BJ (cell line): Measurements from ENCODE around the gene PDK4. TPM values are rescaled to one million over a fixed set of nuclear protein-coding genes. Genes with fewer than 3 reads are reported as not detected.

Source experiments
- CTCF ChIA-PET: fragments of 350-600 bp; formaldehyde crosslinking; extraction: SDS; loops from one replicate; lab custom pipeline; 2021; ENCODE audit warnings: antibody characterized with exemption, inconsistent platforms; lab: Yijun Ruan, JAX
- POLR2A ChIA-PET: fragments of 300-600 bp; sonication (Branson Sonifier 250); formaldehyde crosslinking; extraction: SDS; loops from one replicate; lab custom pipeline; 2021; ENCODE audit warnings: antibody characterized with exemption; lab: Charles Lee
- DNase-seq: peaks from one replicate; pipeline ENCODE4 v3.0.0-alpha.2; 2011; ENCODE audit warnings: low read depth
- H3K27me3 ChIP-seq: 2 replicates; pipeline ENCODE4 v1.6.0; 2011; ENCODE audit warnings: low read length; ENCODE audit not compliant: control insufficient read depth, insufficient read depth
- H3K36me3 ChIP-seq: 2 replicates; pipeline ENCODE4 v1.5.1; 2011; ENCODE audit warnings: low read length; ENCODE audit not compliant: control insufficient read depth, insufficient read depth
- H3K4me3 ChIP-seq: 2 replicates; pipeline ENCODE4 v1.5.1; 2011; ENCODE audit warnings: low read depth, mild to moderate bottlenecking, control low read depth, low read length
- CTCF ChIP-seq: IDR thresholded peaks from 2 replicates; pipeline ENCODE4 v1.5.1; 2011; ENCODE audit warnings: low read depth, mild to moderate bottlenecking, control low read depth, inconsistent platforms, low read length, moderate library complexity; ENCODE audit not compliant: insufficient read depth
- polyA minus RNA-seq: library from RNA; depleted of rRNA, polyadenylated mRNA; stranded (reverse); fragments of >200 nt; gene quantifications from 2 replicates; pipeline ENCODE4 v1.2.3, GENCODE V29; 2011; rRNA and poly(A)+ RNA removed
- polyA plus RNA-seq: library from polyadenylated mRNA; depleted of rRNA; stranded (reverse); fragments of >200 nt; gene quantifications from 2 replicates; pipeline ENCODE4 v1.2.3, GENCODE V29; 2011; rRNA removed

Gene PDK4
- polyA plus RNA-seq (0.05 and 0.18 TPM in 2 replicates), polyA minus RNA-seq (0.38 TPM in 1 of 2 replicates, not detected in the other)

DNA sequence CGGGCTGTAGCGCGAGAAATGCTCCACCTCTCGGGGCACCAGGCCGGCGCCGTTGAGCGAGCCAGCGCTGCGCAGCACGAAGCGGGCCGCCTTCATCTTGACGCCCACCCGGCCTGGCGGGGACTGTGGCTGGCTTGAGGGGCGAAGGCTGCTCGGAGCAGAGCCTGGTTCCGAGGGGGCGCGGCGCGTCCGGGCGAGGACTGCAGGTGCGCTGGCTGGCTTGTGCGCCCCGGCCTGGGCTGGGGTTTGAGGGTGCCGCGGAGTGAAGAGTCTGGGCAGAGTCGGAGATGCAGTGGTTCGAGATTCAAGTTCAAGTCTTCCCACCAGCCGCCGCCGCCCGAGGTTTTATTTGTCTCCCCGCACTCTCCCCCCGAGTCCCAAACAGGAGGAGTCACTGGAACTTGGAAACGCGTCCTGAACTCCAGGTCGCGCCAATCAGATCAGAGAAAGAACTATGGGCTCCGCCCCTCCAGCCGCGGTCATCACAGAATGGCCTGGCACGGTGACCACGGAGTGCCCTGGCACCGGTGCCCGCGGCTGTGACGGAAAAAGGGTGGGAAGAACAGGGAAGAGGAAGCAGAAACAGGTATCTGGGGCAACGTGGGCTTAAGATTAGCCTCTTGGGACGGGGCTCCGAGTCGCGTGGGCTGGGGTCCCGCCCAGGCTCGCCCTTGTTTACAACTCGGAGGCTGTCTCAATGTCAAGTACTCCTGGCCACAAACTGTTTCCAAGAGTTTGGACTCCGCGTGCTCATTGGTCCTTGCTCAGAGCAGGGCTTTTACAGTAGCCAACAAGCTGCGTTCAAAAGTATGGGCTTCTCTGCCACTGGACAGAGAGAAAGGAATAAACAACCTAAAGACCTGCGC is at the start of gene PDK4:
Gene PDK4 (minus strand): TSS at position 319 of the 866 bp plus-strand sequence. CDS start 223 bp downstream, at position 96.
- peak; percentile 10 for DNase-seq
- H3K36me3 ChIP-seq = no peaks in the 10 kb centered on the region
- TF ChIP-seq CTCF = no peak
- POLR2A ChIA-PET = no interaction called here
- CTCF ChIA-PET = no interaction called here
- peak within 1 kb of the TSS; percentile 47 for H3K4me3 ChIP-seq
- H3K27me3 ChIP-seq = peaks cover 1% of the 10 kb centered on the region; the same call in 1 of the 2 replicates

- CTCF ChIA-PET = no interaction called here
- POLR2A ChIA-PET = no interaction called here
- DNase-seq = no peak
- H3K27me3 ChIP-seq = no peaks in the 10 kb centered on the region; the same call in 1 of the 2 replicates
- no peak for TF ChIP-seq CTCF
- no peak overlapping the region for H3K4me3 ChIP-seq
- no peaks in the 10 kb centered on the region for H3K36me3 ChIP-seq
Measured at GRCh38 chr7:95642173-95642572, 45.9 kb upstream of the PDK4 start.

DNA sequence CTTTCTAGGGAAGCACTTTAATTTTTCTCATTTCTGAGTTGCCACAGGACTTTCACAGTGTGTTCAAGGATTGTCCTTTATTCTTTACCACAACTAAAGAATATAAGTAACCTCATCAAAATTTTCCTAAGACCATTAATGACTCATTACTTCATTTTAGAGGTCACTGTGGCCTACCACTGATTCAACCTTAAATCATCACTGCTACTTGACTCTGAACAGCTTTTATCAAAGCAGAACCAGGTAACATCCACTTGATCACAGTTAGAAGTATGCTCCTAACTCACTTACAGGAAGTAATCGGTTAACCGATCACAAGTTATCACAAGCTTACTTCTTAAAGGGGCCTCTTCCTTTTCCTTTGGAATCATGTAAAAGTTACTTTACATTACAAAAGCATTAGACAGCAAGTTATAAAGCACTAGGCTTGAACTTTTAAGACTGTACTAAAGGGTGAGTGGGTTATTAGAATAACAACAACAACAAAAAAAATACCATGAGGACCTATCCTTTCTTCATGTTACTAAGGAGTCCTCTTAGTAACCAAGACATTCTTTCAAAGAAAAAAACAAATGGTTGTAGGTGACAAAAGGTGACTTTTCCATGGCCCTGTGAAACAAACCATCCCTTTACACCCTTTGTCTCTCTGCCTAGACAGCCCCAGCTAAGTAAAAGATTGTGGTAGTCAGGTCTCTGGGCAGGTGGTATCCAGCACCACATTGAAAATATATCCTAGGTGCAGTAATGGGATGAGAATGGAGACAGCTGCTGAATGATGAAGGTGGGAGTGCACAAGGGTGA is 40.0 kb upstream of the PDK4 start:
- ChIA-PET CTCF (interaction anchor here (1.5 kb wide), 1 partner anchor 24 kb away, joined by 3 read pairs; no protein-coding TSS in a partner anchor), POLR2A (no interaction called here)
- Histone ChIP-seq H3K36me3 (no peaks in the 10 kb centered on the region), H3K27me3 (no peaks in the 10 kb centered on the region; the same call in 1 of the 2 replicates), H3K4me3 (no peak overlapping the region)
- DNase-seq = no peak
- no peak for TF ChIP-seq CTCF

DNA sequence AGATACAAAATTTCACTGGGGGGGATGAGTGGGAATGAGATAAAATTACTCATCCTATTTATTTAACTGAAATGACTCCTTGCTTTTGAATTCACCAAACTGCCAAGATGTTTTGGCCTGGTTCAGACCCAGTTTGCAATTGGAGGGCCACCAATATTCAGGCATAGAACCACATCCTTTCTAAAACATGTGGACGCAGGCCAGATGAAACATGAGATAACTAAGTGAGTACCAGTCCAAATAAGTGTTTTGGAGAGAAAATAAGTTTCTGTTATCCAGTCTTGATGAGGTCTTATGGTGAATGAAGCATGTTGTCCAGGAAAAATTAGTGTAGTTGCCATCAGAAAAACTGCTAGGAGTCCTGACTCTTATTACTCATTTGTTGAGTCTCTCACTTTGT is 36.3 kb upstream of the PDK4 start:
- TF ChIP-seq CTCF = no peak
- Histone ChIP-seq H3K4me3 (no peak overlapping the region), H3K36me3 (no peaks in the 10 kb centered on the region), H3K27me3 (no peaks in the 10 kb centered on the region)
- CTCF ChIA-PET = interaction anchor here (1.0 kb wide), 1 partner anchor 88 kb away, joined by 3 read pairs; no protein-coding TSS in a partner anchor
- DNase-seq = no peak
- POLR2A ChIA-PET = no interaction called here

DNA sequence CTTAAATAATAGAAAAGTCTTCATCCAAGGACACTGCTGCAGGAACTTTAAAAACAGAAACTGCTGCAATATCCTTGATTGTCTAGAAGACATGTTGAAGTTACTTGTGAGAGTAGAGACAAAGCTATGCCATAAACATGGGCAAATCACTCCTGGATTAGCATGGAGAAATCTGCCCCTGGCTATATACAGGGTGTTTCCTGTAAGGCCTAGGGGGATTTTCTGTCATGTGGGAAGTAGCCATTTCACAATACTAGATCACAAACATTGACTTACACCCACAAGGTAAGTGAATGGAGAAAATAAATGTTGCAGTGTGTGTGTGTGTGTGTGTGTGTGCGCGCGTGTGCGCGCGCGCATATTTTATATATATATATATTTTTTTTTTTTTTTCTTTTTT is 35.2 kb upstream of the PDK4 start:
- POLR2A ChIA-PET = no interaction called here
- DNase-seq = no peak
- no peak for TF ChIP-seq CTCF
- Histone ChIP-seq H3K4me3 (no peak overlapping the region), H3K36me3 (no peaks in the 10 kb centered on the region), H3K27me3 (no peaks in the 10 kb centered on the region)
- CTCF ChIA-PET = interaction anchor here (0.8 to 1.0 kb wide), 2 partner anchors 56 to 86 kb away, joined by 3 read pairs; no protein-coding TSS in a partner anchor
